Globus pallidus (tissue), 1 donor: ENCODE data around the gene UBAC2.

Source experiments
- DNase-seq: peaks from one replicate; pipeline ENCODE4 v3.0.0-alpha.2; 2015; ENCODE audit warnings: low spot score

The UBAC2 gene

DNA sequence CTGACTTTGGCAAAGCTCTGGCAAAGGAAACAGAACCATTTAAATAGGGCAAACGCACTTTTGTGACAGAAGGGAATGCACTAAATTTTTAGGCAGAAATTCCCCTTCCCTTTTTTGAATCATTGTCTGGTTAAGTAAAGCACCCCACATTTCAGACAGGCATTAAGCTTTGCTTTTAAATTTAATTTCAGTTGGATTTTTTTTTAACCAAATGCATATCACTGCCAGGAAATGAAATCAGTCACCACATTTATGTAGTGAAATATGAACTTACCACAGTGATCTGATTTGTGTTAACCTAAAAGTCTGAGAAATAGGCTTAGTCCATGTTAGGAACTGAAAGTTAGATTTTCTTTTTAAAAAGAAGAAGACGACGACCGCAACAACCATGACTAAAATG, 95.7 kb downstream of the UBAC2 start:
- no peak for DNase-seq

DNA sequence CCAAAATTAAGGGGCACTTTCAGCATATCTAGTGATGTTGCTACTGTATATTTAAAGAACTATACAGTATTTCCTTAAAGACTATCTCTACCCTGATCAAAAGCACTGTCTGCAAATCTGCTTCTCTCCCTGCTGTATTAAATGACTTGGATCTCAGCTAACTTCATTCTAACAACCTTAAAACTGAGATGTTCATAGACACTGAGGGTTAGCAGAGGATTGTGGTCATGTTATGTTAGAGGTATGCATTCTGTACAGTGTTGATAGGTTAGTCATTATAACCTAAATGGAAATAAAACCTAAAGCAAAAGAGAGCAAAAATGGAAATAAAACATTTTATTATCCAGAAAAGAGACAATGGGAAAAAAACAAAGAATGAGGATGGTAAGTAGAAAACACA, 96.7 kb downstream of the UBAC2 start:
- DNase-seq, result no peak

DNA sequence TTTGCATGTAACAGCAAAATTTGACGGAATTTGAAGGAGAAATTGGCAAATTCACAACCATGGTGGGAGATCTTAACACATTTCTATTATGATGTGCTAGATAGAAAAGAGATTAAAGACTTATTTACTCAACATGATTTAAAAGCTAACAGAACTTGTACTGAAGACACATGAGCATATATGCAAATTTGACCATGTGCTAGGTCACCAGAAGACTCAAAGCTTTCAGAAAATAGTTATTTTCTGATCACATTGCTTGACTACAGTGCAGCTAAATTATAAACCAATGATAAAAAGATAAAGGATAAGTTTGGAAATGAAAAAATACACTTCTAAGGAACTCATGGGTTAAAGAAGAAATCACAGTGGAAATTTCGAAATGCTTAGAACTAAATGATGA, 97.4 kb downstream of the UBAC2 start:
- DNase-seq, result no peak

DNA sequence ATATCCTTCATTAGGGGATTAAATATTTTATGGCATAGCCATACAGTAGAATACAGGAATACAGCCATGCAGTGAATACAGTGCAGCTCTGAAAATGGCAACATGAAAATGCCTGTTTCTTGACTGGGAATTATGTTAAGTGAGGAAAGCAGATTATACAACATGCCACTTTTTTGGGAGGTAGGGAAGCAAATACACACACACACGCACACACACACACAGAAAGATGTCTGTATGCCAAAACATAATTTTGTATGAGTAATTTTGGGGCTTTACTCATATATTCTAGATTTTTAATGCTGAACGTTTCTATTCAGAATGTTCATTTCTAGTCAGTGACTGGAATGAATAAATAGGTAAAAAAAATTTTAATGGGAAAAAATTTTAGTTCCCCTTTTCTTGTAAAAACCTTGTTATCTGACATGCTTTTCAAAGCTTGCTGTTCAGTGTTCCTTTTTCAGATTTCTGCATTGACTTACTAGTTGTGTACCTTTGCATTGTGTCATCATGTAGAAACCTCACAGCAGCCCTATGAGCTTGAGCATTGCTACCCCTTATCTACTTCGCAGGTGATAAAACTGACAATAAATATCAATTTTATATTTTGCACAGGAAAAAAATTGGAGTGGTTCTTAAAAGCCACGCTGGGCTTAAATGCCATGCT, 98.7 kb downstream of the UBAC2 start:
- no peak for DNase-seq

DNA sequence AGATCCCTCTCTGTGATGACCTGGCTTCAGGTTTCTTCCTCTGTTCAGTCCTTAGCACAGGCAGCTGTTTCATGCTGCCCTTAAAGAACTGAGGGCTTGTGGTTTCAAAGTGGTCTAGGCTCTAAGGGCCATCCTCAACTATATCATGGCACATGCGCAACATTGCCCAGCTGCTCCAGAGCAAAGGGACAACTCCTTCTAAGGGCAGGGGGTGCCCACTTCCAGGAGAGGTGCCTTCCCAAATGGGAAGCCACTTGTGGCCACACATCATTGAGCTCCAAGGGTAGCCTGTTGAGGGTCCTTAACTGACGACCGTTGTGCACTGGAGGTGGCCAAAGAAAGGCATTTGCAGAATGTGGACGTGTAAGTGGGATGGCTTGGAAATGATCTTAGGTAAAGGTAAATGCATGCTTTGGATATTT, 99.3 kb downstream of the UBAC2 start:
- no peak for DNase-seq

DNA sequence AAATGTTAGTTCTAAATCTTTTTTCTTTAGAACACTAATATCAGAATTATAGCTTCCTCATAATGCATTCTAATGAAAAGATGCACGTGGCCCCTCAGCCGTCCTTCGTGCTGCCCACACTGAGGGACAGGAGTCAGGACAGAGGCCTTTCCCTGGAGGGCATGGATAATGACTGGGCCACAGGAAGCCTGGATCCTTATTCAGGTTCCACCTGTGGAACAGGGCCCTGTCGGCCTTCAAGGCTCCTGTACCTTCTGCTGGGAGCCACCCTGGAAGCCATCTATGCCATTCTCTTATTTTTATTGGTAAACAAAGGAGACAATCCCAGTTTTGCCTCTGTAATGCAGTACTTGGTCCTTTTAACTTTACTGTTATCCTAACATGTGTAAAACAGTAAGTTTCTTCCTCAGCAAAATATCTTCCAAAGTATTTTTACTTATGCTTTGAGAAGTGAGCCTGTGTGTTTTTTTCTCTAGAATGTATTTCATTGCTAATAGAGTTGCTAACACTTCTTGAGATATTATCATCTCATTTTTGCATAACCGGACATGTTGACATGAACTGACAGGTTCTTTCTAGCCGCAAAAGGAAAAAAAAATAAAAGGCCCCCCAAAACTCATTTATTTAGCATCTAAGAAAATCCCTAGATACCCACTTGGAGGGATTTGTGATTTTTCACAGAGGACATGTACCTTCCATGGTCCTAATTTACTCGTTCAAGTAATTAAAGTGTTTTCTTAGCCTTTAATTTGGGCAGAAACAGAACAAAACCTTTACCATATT, 100.6 kb downstream of the UBAC2 start:
- DNase-seq, result no peak

DNA sequence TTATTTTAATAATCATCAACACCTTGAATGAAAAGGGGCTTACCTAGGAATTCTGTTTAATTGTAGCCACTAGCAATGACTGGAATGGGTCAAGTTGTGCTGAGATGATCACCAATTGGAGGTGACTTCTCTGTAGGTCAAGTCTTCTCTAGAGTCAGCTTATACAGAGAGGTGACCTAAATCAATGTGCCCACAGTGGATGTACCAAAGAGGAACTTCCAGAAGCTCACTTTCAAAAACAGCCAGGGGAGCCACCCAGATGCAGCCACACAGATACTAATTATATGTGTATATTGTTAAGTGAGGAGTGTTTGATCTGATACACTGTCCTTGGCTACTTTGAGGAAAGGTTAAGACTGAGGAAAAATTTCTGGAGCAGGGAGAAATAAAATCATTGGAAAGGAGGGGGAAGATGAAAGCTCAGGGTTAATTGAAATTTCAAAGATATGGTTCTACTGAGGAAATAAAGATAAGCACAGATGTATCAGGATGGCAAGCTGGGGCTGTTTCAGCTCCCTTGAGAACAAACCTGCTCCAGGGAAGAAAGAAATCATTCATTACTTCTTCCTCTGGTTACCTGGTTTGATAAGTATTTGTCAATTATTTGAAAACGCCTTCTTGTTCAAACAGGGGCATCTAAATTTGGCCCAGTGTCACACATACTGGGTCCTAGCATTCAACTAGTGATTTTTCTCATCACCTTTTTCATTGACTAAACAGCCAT, 101.4 kb downstream of the UBAC2 start:
- DNase-seq, result no peak

DNA sequence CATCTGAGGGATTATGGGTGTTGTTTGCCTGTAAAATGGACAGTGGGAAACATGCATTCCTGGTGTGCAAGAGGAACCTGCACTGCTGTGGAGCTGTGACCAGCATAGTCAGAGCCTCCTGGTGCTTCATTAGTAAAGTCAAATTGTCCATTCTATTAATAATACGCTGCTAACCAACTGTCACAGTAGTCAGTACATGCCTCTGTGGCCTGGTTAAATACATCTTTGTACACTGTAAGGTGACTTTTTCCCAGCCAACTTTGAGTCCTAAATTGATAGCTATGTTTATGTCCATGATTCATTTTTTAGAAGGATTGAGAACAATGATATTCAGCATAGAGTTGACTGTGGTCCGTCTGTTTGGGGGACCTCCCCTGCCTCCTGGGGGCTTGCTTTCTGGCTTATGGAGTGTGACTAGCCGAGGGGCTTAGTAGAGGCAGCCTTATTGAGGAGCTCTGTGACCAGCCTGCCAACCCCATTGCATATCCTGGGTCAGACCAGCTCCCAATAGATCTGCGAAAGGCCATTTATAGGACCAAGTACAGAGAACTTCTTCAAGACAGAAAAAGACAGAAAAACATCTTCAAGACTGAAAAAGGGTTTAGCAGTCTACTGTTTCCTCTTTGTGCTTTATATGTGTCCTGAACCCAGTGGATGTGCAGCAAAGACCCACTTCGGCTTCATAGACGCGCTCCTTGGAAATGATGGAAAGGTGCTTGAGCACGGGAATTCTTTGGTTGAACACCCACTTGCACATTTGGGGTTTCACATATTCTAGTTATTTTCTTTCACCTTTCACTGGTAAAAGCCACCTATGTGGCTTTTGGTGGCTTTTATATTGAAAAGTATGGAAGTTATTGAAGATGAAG, 102.2 kb downstream of the UBAC2 start:
- DNase-seq, result no peak

DNA sequence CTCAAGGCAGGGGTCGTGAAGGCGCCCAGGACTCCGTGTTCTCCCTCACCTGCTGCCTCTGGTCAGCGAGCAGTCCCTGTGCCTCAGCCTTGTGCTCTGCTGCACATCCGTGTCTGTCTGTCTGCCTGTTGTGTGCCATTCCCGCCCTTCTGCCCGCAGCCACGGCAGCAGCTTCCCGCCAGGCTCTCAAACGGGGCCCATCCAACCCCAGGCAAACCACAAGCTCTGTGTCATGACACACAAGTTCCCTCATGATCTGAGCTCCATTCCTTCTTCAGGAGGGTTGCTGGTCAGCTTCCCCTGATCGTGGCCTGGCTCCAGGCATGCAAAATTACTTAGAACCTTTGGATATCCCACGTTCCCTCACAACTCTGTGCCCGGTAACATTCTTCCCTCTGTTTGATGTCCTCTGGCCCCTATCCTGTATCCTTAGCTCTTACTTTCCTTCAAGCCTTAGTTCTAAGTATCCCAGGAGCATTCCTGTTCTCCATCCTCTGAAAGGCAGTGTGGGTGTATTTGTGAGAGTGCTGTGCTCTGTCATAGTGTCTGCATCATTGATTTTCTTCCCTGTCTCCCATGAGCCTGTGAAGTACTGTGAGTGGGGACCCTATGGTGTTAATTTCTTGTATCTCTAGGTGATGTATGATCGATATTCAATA, 103.3 kb downstream of the UBAC2 start:
- DNase-seq, result no peak

DNA sequence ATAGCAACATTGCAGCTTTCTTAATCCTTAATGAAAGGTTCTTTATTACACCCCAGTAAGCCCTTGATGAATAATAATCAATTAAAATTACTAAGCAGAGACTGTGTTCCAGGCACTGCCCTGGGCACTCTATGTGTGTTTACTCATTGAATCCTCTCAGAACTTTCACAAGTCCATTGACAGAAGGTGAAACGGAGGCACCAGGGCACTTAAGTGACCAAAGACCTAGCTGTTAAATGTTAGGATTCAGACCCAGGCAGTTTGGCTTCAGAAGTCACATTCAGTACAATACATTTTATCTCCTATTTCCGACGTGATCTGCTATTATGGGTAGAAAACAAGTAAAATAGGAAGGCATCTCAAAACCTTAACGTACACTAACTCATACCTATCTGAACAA, 103.9 kb downstream of the UBAC2 start:
- no peak for DNase-seq

DNA sequence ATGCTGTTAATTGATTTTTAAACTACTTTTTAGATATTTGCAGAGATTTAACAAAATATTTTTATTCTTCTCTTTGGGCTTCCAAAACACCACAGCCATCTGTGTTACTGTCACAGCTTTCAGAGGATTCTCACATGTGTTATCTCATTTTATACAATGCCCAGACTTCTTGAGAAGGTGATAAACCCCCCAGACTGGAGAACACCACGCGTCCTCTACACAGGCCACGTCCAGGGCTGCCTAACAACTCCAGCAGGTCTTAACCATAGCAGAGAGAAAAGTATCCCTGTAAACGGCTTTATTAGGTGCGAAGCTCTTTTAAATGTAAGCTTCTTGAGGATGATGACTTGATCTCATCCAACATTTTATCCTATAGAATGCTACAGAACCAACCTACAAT, 104.5 kb downstream of the UBAC2 start:
- no peak for DNase-seq

DNA sequence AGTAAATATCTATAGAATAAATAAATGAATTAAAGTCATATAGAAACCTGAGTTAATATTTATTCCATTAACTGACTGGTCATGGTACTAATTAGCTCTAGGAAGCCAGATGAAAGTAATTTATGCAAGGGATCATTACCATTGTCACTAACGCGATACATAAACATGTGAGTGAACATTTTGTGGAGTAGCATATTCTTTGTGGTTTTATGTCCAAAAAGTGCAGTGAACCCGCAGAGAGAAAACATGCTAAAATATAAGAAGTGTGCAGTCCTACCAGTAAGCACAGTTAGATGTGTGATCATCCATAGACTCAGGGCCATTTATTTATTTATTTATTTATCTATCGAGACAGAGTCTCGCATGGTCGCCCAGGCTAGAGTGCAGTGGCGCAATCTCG, 104.9 kb downstream of the UBAC2 start:
- no peak for DNase-seq

DNA sequence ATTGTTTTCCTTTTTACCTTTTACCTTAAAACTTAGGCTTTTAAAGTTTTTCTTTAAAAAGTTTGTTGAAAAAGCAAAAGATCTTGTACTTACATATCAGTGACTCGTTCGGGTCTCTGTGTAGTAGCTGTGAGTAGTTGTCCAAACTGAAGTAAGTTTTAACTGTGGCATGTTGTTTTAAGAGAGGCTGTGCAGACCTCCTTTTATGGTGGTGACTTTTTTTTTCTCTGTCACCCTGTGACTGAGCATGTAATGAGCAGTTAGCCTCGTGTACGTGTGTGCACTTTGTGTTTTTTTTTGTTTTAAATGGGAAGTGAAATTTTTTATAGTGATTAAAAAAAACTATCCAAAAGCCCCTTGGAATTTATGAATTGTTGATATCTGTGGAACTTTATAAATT, 106.6 kb downstream of the UBAC2 start, which contains the start of gene GPR183:
Gene GPR183, minus strand, starts transcription at position 153 of the 400 bp plus-strand sequence. CDS start 11,254 bp downstream, outside the sequence.
- DNase-seq, result no peak

DNA sequence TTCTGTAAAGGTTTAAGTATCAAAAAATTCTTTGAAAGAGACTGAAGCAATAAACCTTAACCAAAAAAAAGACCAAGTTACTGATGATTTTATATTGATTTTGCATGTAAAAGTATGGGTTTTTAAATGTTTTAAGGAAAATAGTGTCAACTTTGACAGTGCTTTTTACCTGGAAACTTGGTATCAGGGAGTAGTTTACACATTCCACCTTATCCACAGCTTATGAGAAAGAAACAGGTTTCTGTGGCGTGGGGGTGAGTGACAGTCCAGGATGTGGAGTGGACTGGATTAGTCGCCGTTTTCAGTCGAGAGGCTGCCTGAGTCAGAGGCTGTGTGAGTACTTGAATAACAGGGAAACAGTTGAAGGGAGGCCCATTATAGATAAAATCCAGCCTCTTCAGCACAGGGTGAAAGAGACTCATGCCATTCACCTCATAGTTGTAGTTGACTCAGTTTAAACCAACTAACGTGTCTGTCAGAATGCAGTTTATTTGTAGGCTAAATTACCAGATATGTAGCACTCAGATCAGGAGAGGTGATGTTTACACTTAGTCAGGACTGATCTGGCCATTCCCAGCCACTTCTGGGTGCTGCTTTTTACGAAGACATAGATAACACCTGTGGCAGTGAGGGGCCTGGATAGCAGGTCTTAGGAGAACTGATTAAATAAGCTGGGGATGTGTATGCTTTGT, 107.1 kb downstream of the UBAC2 start:
- no peak for DNase-seq

DNA sequence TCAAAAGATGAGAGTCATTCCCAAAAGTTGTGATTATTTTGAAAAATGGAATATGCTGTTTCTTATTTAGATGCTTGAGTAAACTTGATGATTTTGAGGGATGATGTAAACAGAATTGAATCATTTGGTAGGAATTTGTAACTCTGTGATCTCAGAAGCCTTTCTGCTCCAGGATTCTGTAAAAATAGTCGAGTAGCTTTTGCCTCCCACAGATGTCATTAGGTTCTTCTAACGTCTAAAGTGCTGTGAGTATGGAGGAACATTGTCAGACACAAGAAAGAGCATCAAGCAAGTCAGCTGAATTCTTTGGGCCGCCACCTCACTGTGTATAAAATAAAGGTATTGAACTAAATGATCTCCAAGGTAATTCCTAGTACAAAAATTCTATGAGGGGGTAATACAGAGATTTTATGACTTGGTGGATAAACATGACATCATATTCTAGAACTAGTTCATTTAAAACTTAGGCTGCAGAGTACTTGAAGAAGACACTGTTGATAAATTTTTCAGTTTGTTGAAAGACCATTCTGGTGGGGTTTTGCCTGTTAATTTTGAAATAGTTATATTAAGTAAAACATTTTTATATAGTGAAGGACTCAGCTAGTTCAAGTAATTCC, 107.9 kb downstream of the UBAC2 start:
- no peak for DNase-seq

DNA sequence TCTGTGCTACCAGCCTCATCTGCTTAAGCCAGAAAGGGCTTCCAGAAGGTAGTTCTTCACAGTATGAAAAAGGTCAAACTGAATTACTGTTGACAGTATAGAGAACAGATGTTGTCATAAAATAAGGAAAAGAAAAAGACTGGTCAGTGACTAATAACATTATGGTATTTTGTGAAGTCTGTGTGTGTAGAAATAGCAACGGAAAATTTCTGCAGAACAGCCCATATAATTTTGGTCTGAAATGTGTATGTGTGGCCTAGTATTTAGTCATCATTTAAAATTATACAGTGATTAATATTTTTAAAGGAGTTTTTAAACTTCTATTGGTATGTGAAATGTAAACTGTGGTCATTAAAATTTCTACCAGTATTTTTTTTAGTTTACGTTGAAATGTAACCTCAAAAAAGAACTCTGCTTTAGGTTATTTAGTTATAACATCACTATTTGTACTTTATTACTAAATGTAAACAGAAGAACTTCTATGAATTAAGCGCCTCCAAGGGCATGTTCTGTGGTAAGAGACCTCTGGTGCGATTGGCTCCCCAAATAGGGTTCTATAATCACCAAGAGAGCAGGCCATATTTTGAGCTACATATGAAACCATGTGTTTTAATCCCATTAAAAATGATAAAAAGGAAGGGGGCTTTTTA, 109.9 kb downstream of the UBAC2 start:
- DNase-seq, result no peak

DNA sequence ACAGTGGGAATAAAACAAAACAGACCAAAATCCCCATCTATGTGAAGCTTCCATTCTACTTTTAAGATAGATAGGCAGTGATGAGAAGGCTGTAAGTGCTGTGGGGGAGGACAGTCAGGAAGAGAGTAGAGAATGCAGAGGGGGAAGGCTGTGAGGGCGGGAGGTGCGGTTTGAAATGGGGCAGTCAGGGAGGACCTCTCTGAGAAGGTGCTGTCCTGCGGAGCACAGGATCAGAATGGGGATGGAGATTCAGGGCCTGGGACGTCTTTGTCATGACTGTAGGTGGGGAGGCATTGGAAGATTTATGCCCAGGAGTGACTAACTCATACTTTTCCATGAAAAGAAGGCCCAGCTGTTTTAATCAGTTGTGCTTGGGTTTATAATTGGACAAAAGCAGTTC, 110.5 kb downstream of the UBAC2 start:
- no peak for DNase-seq

DNA sequence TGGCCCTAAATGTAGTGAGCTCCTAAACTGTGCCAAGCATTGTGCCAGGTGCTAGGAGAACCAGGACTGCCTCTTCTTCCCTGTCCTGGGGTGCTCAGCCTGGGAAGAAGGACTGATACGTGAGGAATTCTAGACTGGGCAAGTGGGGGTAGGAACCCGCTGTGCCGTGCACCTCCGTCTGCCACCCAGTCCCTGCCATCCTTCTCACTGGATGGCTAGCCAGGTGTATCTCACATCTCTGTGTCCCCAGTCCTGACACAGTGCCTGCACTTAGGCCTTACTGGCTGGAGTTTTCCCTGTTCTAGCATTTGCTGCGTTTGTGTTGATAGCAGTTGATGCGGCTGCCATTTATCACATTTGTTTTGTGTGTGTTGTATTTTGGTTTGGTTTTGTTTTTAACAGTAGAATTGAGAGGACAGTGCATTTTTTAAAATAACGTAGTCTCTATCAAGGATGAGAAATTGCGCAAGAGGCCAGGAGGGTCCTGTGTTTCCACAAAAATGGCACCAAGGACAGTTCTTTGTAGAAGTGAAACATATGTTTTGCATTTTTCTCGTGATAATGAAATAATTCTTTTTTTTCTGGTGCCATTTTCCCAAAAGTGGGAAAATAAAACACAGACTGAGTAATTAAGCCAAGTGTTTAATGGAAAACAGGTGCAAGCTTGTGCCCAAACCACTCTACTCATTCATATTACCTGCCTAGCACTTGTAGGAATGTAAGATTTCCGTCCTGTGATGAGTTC, 111.3 kb downstream of the UBAC2 start:
- no peak for DNase-seq

DNA sequence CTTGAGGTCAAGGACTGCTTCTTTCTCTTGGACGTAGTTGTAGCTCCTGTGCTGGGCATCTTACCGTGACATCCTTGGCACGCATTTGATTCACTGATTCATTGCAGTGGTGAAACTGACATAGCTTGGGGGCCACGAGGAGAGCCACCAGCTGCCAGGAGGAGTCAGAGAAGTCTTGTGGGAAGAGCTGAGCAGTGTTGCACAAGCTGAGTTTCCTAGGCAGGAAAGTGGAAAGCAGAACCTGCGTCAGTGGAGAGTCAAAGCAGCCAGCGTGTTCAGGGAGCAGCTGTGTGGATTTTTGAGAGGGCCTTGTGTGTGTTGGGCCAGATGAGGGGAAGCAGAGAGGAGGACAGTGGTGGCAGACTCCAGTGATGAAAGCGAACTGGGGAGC, 111.8 kb downstream of the UBAC2 start:
- peak; percentile 73 for DNase-seq
